Loucy (cell line): ENCODE measurements around the gene SLC25A4.

Experiments used
- CTCF ChIP-seq: fragments of 200-600 bp; sonication (generic); conservative IDR thresholded peaks from 2 replicates; pipeline ENCODE4 v1.5.1; 2014; ENCODE audit warnings: mild to moderate bottlenecking, antibody characterized with exemption, low read length
- EZH2phosphoT487 ChIP-seq: fragments of 200-600 bp; IDR thresholded peaks from 2 replicates; pipeline ENCODE4 v1.6.1; 2018; ENCODE audit warnings: antibody characterized with exemption, mild to moderate bottlenecking, moderate library complexity, borderline replicate concordance

- no peak for TF ChIP-seq CTCF
- no peak for TF ChIP-seq EZH2phosphoT487
Observed at GRCh38 chr4:185143601-185143969, 519 bp downstream of the SLC25A4 start.
